Activated effector memory CD4-positive, alpha-beta T cell treated with Interleukin-2 at 50 U/mL for 16 hours (primary cell): ENCODE data around the gene SH3TC1.

Experiments
- DNase-seq: peaks from one replicate; pipeline ENCODE4 v3.0.0-alpha.2; 2020

Gene SH3TC1

GRCh38 chr4:8280158-8280875, 81.2 kb downstream of the SH3TC1 start:
- DNase-seq = no peak

GRCh38 chr4:8280876-8281440, 81.9 kb downstream of the SH3TC1 start:
- DNase-seq = no peak

GRCh38 chr4:8281519-8282133, 82.5 kb downstream of the SH3TC1 start:
- no peak for DNase-seq

- DNase-seq = no peak
These were observed 83.1 kb downstream of the SH3TC1 start for GRCh38 chr4:8282134-8282641.

- DNase-seq = no peak
These were observed 83.7 kb downstream of the SH3TC1 start for GRCh38 chr4:8282742-8283141.

- DNase-seq = no peak
These were observed 84.1 kb downstream of the SH3TC1 start for GRCh38 chr4:8283161-8283560.

GRCh38 chr4:8283631-8284121, 84.6 kb downstream of the SH3TC1 start:
- no peak for DNase-seq

- no peak for DNase-seq
These were observed 85.3 kb downstream of the SH3TC1 start for GRCh38 chr4:8284391-8284790.

- no peak for DNase-seq
These were observed 86.3 kb downstream of the SH3TC1 start for GRCh38 chr4:8285143-8285975.

GRCh38 chr4:8285976-8286718, 87.1 kb downstream of the SH3TC1 start:
- DNase-seq = no peak

GRCh38 chr4:8286719-8287342, 87.7 kb downstream of the SH3TC1 start:
- no peak for DNase-seq

GRCh38 chr4:8287343-8288280, 88.5 kb downstream of the SH3TC1 start:
- DNase-seq = no peak

- DNase-seq = no peak
These were observed 90.2 kb downstream of the SH3TC1 start for GRCh38 chr4:8289151-8289750.

GRCh38 chr4:8289956-8290700, 91.0 kb downstream of the SH3TC1 start:
- DNase-seq = no peak

GRCh38 chr4:8290701-8290970, 91.5 kb downstream of the SH3TC1 start:
- DNase-seq = no peak
